ENCODE results near the gene LRP11.

Gene LRP11

GRCh38 chr6:149769676-149770075 lies 94.5 kb downstream of the LRP11 start:
- H3K4me3 ChIP-seq (ENCODE audit: low read length) = no peak overlapping the region
- no peak overlapping the region for H3K27ac ChIP-seq (ENCODE audit: low read length)
- H3K4me1 ChIP-seq (ENCODE audit: control insufficient read depth, low read depth, low read length) = no peaks in the 10 kb centered on the region
- no peaks in the 10 kb centered on the region for H3K27me3 ChIP-seq (ENCODE audit: control insufficient read depth, insufficient read depth, low read length)
- H3K36me3 ChIP-seq (ENCODE audit: control insufficient read depth, low read depth, low read length) = peaks cover 13% of the 10 kb centered on the region
- peaks cover 5% of the 10 kb centered on the region for H3K9me3 ChIP-seq (ENCODE audit: control insufficient read depth, low read depth, low read length)
- H3K9ac ChIP-seq (ENCODE audit: low read length) = no peak overlapping the region

Measured in iPS-18a (cell line).